Measurements from ENCODE around the gene COL20A1. TPM values are rescaled to one million over a fixed set of nuclear protein-coding genes. Genes with fewer than 3 reads are reported as not detected.

COL20A1 gene
- total RNA-seq, 6 experiments from 2014 or later: not detected

GRCh38 chr20:63328718-63329275 lies 35.8 kb downstream of the COL20A1 start:
- Histone ChIP-seq H3K4me1 (no peaks in the 10 kb centered on the region), H3K36me3 (no peaks in the 10 kb centered on the region), H3K27me3 (no peaks in the 10 kb centered on the region), H3K27ac (no peak overlapping the region), H3K9me3 (no peaks in the 10 kb centered on the region), H3K4me3 (no peak overlapping the region)
- DNase-seq: peak in 1 of 3 donors; percentile 53
- TF ChIP-seq CTCF (IDR thresholded peaks at IDR 0.05) (no peak), POLR2A (IDR thresholded peaks at IDR 0.05) (no peak)
- no peak for ATAC-seq
- WGBS (ENCODE audit: insufficient coverage, low coverage, low lambda C conversion rate, missing lambda C conversion rate): 61% methylated on average over 7 of the region's 21 CpGs
- intact Hi-C loops (cut with DNase I): no loop called here

- no peak for TF ChIP-seq POLR2A (IDR thresholded peaks at IDR 0.05)
- no peak for TF ChIP-seq CTCF (IDR thresholded peaks at IDR 0.05)
- intact Hi-C loops (cut with DNase I): no loop called here
- H3K4me3 ChIP-seq: no peak overlapping the region
- no peaks in the 10 kb centered on the region for H3K27me3 ChIP-seq
- no peaks in the 10 kb centered on the region for H3K36me3 ChIP-seq
- DNase-seq (peak in 1 of 3 donors; percentile 46), ATAC-seq (no peak)
- WGBS (ENCODE audit: insufficient coverage, low coverage, low lambda C conversion rate, missing lambda C conversion rate): 76% methylated on average over 3 of the region's 18 CpGs
- H3K9me3 ChIP-seq: no peaks in the 10 kb centered on the region
- H3K4me1 ChIP-seq: no peaks in the 10 kb centered on the region
- no peak overlapping the region for H3K27ac ChIP-seq
Measured at GRCh38 chr20:63329331-63330083, 36.5 kb downstream of the COL20A1 start.

GRCh38 chr20:63330084-63330760 lies 37.2 kb downstream of the COL20A1 start:
- TF ChIP-seq POLR2A (IDR thresholded peaks at IDR 0.05) (no peak), CTCF (IDR thresholded peaks at IDR 0.05) (no peak)
- Histone ChIP-seq H3K36me3 (no peaks in the 10 kb centered on the region), H3K4me3 (no peak overlapping the region), H3K27me3 (no peaks in the 10 kb centered on the region), H3K9me3 (no peaks in the 10 kb centered on the region), H3K27ac (no peak overlapping the region), H3K4me1 (no peaks in the 10 kb centered on the region)
- 77% methylated on average over 4 of the region's 20 CpGs for WGBS (ENCODE audit: insufficient coverage, low coverage, low lambda C conversion rate, missing lambda C conversion rate)
- intact Hi-C loops (cut with DNase I): no loop called here
- no peak for ATAC-seq
- DNase-seq: no peak

GRCh38 chr20:63330940-63331339 lies 38.0 kb downstream of the COL20A1 start:
- WGBS (ENCODE audit: insufficient coverage, low coverage, low lambda C conversion rate, missing lambda C conversion rate): 69% methylated on average over 9 of the region's 13 CpGs

More at GRCh38 chr20:63330940-63331339, 38.0 kb downstream of the COL20A1 start:
- no peaks in the 10 kb centered on the region for H3K9me3 ChIP-seq
- no peak for TF ChIP-seq CTCF (IDR thresholded peaks at IDR 0.05)
- TF ChIP-seq POLR2A (IDR thresholded peaks at IDR 0.05): no peak
- ATAC-seq (no peak), DNase-seq (peak in 1 of 3 donors; percentile 43)
- no peak overlapping the region for H3K27ac ChIP-seq
- H3K36me3 ChIP-seq: no peaks in the 10 kb centered on the region
- no peak overlapping the region for H3K4me3 ChIP-seq
- H3K27me3 ChIP-seq: no peaks in the 10 kb centered on the region
- intact Hi-C loops (cut with DNase I): no loop called here
- no peaks in the 10 kb centered on the region for H3K4me1 ChIP-seq

All from right lobe of liver (tissue), 6 donors.